Activated CD4-positive, alpha-beta memory T cell treated with anti-CD3 and anti-CD28 coated beads, Interleukin-2, amount 10 ng/mL, durations not matched to agents 7 days and 5 days (primary cell): ENCODE measurements around the gene NUP210L. TPM values are rescaled to one million over a fixed set of nuclear protein-coding genes. Genes with fewer than 3 reads are reported as not detected.
"Not testable (repeated sequence)": the region's sequence is repeated elsewhere in the genome, so short reads cannot be mapped to it uniquely, and the experiment has no call there.

Experiments
- CTCF ChIA-PET: fragments of 350-600 bp; sonication (Branson Sonifier 250); formaldehyde crosslinking; loops from one replicate; lab custom pipeline; 2021; ENCODE audit warnings: antibody characterized with exemption, inconsistent platforms; lab: Charles Lee
- POLR2A ChIA-PET: fragments of 350-600 bp; sonication (Branson Sonifier 250); formaldehyde crosslinking; loops from one replicate; lab custom pipeline; 2021; ENCODE audit warnings: antibody characterized with exemption; lab: Charles Lee
- DNase-seq: peaks from one replicate; pipeline ENCODE4 v3.0.0-alpha.2; 2020
- H3K27ac Mint-ChIP-seq: one replicate; pipeline ENCODE4 v1.8.0; 2021; ENCODE audit warnings: mild to moderate bottlenecking, mixed read lengths
- H3K27me3 Mint-ChIP-seq: one replicate; pipeline ENCODE4 v1.8.0; 2021; ENCODE audit warnings: mixed read lengths
- H3K36me3 Mint-ChIP-seq: one replicate; pipeline ENCODE4 v1.8.0; 2021; ENCODE audit warnings: low read depth, mixed read lengths
- H3K4me1 Mint-ChIP-seq: one replicate; pipeline ENCODE4 v1.8.0; 2021; ENCODE audit warnings: mixed read lengths
- H3K4me3 Mint-ChIP-seq: one replicate; pipeline ENCODE4 v1.8.0; 2021; ENCODE audit warnings: mild to moderate bottlenecking, mixed read lengths
- H3K9me3 Mint-ChIP-seq: one replicate; pipeline ENCODE4 v1.8.0; 2021; ENCODE audit warnings: mixed read lengths
- total RNA-seq, 2 experiments: library from RNA; stranded (reverse); gene quantifications; one replicate each; pipeline ENCODE4 v1.2.3, GENCODE V29; 2021

NUP210L gene
- total RNA-seq, 2 experiments from 2014 or later, result 0.05 to 0.08 TPM

DNA sequence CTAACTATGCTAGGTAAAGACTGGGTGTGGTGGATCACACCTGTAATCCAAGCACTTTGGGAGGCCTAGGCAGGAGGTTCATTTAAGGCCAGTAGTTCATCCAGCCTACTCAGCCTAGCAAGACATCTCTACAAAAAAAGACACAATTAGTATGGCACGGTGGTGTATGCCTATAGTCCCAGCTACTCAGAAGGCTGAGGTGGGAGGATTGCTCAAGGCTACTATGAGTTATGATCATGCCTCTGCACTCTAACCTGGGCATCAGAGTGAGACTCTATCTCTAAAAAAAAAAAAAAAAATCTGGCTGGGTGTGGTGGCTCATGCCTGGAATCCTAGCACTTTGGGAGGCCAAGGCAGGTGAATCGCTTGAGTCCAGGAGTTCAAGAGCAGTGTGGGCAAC lies 21.6 kb downstream of the NUP210L start:
- ChIA-PET CTCF (no interaction called here), POLR2A (no interaction called here)
- DNase-seq, result no peak
- no peaks in the 10 kb centered on the region for H3K9me3 Mint-ChIP-seq
- no peak overlapping the region for H3K4me3 Mint-ChIP-seq
- no peaks in the 10 kb centered on the region for H3K27me3 Mint-ChIP-seq
- no peak overlapping the region for H3K27ac Mint-ChIP-seq
- H3K4me1 Mint-ChIP-seq, result peaks cover 9% of the 10 kb centered on the region
- no peaks in the 10 kb centered on the region for H3K36me3 Mint-ChIP-seq

DNA sequence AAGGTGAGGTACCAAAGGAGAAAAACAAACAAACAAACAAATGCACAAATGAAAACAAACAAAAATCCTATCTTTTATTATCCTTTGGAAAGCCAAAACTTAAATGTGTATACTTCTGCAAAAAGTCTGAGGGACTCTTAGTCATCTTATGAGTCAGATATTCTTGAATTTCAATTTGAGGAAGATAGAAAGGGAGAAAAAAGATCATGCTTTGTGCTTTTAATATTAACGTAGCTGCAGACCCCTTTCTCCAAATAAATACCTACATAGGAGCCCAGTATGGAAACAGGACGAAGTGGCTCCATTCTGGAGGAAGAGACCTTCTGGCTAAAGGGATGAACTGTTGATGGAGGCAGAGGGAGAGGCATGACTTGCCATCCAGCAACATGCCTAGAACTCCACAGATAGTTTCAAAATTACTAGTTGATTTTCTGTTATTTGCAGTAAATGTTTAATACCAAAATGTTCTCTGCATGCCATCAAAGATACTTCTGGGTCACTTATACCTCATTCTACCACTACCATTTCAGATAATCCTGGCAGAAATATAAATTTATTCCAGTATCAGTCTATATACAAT lies 25.4 kb downstream of the NUP210L start:
- ChIA-PET POLR2A (no interaction called here), CTCF (no interaction called here)
- Mint-ChIP-seq H3K4me1 (peaks cover 9% of the 10 kb centered on the region), H3K4me3 (no peak overlapping the region), H3K27me3 (no peaks in the 10 kb centered on the region), H3K27ac (no peak overlapping the region), H3K36me3 (no peaks in the 10 kb centered on the region), H3K9me3 (peaks cover 2% of the 10 kb centered on the region)
- no peak for DNase-seq

DNA sequence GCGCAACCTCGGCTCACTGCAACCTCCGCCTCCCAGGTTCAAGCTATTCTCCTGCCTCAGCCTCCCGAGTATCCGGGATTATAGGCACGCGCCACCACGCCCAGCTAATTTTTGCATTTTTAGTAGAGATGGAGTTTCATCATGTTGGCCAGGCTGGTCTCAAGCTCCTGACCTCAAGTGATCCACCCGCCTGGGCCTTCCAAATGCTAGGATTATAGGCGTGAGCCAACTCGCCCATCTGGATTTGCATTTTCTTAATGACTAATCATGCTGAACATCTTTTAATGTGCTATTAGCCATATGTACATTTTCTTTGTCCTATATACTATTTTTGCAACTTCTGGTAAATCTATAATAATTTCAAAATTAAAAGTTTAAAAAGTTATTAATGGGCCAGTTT lies 31.7 kb downstream of the NUP210L start:
- H3K4me1 Mint-ChIP-seq, H3K4me3 Mint-ChIP-seq, H3K9me3 Mint-ChIP-seq, DNase-seq, H3K27me3 Mint-ChIP-seq, POLR2A ChIA-PET, H3K36me3 Mint-ChIP-seq, H3K27ac Mint-ChIP-seq: not testable (repeated sequence)
- CTCF ChIA-PET, result interaction anchor here (0.6 kb wide), 1 partner anchor 262 kb away, joined by 3 read pairs; no protein-coding TSS in a partner anchor

DNA sequence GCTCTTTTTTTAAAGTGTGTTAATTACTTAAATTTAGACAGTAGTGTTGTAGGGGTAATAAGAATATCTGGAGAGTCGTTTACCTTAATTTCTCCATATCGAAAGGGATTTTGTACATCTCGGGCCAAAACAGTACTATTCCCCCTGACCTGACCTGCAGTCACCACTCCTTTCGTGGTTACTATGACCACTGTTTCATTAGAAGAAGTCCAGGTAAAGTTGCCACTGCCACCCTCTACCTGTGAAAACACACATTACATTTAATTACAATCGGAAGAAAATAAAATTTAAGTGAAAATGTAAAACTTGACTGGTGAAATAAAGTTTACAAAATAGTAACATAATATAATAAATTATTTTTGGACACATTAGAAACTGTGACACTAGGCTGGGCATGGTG lies 37.2 kb downstream of the NUP210L start:
- H3K9me3 Mint-ChIP-seq, result no peaks in the 10 kb centered on the region
- peaks cover 14% of the 10 kb centered on the region for H3K4me1 Mint-ChIP-seq
- H3K36me3 Mint-ChIP-seq, result no peaks in the 10 kb centered on the region
- no peak for DNase-seq
- no peak overlapping the region for H3K27ac Mint-ChIP-seq
- H3K4me3 Mint-ChIP-seq, result no peak overlapping the region
- ChIA-PET CTCF (no interaction called here), POLR2A (no interaction called here)
- H3K27me3 Mint-ChIP-seq, result peaks cover 2% of the 10 kb centered on the region

DNA sequence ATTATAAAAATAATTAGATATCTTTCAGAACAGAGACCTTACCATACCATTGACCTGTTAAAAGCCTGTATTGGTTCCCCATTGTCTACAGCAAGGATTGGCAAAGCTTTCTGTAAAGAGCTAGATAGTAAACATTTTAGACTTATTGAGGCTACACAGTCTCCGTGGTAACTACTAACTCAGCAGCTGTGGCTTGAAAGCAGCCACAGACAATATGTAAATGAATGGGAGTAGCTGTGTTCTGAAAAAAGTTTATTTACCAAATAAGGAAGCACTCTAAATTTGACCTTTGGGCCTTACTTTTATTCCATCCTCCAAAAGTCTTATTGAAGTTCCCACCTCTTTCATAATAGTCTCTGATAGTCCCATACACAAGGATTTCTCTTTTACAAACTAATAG lies 39.7 kb downstream of the NUP210L start:
- H3K36me3 Mint-ChIP-seq, result no peaks in the 10 kb centered on the region
- DNase-seq, result peak; percentile 30
- ChIA-PET POLR2A (interaction anchor here (0.9 to 1.2 kb wide), 2 partner anchors 43 to 125 kb away, joined by 6 to 7 read pairs; partner anchors contain the start of gene RPS27), CTCF (interaction anchor here (1.4 kb wide), 1 partner anchor 43 kb away, joined by 4 read pairs; no protein-coding TSS in a partner anchor)
- peak overlapping the region; percentile 17 for H3K27ac Mint-ChIP-seq
- no peaks in the 10 kb centered on the region for H3K9me3 Mint-ChIP-seq
- H3K4me1 Mint-ChIP-seq, result peaks cover 14% of the 10 kb centered on the region
- H3K4me3 Mint-ChIP-seq, result no peak overlapping the region
- H3K27me3 Mint-ChIP-seq, result peaks cover 2% of the 10 kb centered on the region

DNA sequence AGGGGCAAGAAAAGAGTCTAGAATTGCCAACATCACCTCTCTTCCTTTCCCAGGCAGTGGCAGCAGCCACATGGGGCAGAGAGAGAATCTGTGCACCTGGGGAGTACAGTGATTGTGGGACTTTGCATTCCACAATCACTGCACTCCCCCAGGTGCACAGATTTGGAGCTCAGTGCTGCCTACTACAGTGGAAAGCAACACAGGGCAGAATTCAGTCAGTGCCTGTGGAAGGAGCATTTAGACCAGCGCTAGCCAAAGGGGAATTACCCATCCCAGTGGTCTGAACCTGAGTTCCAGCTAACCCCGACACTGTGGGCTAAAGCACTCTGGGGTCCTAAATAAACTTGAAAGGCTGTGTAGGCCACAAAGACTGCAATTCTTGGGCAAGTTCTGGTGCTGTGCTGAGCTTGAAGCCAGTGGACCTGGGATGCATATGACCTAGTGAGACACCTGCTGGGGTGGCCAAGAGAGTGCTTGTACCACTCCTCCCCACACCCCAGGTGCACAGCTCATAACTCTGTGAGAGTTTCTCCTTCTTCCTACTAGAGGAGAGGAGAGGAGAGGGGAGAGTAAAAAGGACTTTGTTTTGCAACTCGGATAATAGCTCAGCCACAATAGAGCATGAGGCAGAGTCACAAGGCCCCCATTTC lies 50.3 kb downstream of the NUP210L start:
- Mint-ChIP-seq H3K27ac (no peak overlapping the region), H3K9me3 (no peaks in the 10 kb centered on the region), H3K36me3 (no peaks in the 10 kb centered on the region), H3K4me1 (no peaks in the 10 kb centered on the region), H3K27me3 (no peaks in the 10 kb centered on the region), H3K4me3 (no peak overlapping the region)
- POLR2A ChIA-PET, result no interaction called here
- CTCF ChIA-PET, result no interaction called here
- DNase-seq, result no peak

DNA sequence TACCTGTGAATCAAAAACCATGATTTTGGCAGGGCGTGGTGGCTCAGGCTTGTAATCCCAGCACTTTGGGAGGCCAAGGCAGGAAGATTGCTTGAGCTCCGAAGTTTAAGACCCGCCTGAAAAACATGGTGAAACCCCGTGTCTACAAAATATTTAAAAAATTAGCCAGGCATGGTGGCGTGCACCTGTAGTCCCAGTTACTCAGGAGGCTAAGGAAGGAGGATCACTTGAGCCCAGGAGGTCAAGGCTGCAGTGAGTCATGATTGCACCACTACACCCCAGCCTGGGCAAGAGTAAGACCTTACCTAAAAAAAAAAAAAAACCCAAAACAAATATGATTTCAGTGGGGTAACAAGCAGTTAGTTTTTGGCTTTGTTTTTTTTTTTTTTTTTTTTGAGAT lies 54.7 kb downstream of the NUP210L start:
- H3K9me3 Mint-ChIP-seq, H3K4me3 Mint-ChIP-seq, H3K27ac Mint-ChIP-seq, POLR2A ChIA-PET, H3K36me3 Mint-ChIP-seq, CTCF ChIA-PET, H3K4me1 Mint-ChIP-seq, H3K27me3 Mint-ChIP-seq, DNase-seq: not testable (repeated sequence)

DNA sequence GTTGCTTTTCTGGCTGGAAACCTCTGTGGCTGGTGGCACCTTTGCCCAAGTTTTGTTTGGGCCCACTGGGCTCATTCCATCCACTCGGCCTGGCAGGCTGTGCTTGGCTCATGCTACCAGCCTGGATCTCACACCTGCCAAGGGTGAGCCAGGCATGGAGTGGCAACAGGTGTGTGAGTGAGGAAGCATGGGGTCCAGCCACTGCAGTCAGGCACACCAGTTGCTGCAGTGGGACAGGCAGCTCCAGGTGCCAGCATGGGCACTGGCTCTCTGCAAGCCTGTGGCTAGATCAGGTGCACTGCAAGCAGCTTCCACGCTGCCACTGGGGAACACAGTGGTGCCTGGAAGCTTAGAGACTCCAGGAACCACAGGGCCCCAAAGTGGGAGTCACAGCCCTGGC lies 57.0 kb downstream of the NUP210L start:
- Mint-ChIP-seq H3K27ac (no peak overlapping the region), H3K27me3 (no peaks in the 10 kb centered on the region), H3K9me3 (no peaks in the 10 kb centered on the region), H3K36me3 (no peaks in the 10 kb centered on the region), H3K4me1 (no peaks in the 10 kb centered on the region), H3K4me3 (no peak overlapping the region)
- ChIA-PET POLR2A (no interaction called here), CTCF (no interaction called here)
- no peak for DNase-seq

DNA sequence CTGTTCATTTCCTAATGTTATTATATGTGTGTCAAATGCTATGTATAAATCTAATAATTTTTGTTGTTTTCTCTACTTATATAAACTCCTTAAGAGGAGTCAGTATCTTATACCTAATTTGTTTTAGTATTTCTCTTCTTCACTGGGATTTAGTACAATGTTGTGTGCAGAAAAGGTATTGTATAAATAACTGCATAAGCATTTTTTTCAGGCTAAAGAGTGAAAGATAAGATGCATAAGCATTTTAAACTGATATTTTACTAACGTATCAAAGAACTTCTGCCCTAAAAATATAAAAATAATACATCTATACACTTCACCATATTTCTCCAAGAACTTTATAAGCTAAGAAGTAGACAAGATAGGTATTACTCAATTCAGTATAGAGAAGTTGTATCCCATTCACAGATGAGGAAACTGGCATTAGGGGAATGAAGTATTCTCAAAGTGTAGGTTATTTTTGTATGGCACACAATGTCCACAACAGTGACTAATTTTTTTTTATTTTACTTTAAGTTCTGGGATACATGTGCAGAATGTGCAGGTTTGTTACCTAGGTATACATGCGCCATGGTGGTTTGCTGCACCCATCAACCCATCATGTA lies 59.3 kb downstream of the NUP210L start:
- POLR2A ChIA-PET, result interaction anchor here (0.6 kb wide), 1 partner anchor 9 kb away, joined by 3 read pairs; no protein-coding TSS in a partner anchor
- no peaks in the 10 kb centered on the region for H3K27me3 Mint-ChIP-seq
- no peaks in the 10 kb centered on the region for H3K36me3 Mint-ChIP-seq
- no peaks in the 10 kb centered on the region for H3K4me1 Mint-ChIP-seq
- no peak overlapping the region for H3K27ac Mint-ChIP-seq
- H3K4me3 Mint-ChIP-seq, result no peak overlapping the region
- H3K9me3 Mint-ChIP-seq, result no peaks in the 10 kb centered on the region
- CTCF ChIA-PET, result no interaction called here
- DNase-seq, result no peak

DNA sequence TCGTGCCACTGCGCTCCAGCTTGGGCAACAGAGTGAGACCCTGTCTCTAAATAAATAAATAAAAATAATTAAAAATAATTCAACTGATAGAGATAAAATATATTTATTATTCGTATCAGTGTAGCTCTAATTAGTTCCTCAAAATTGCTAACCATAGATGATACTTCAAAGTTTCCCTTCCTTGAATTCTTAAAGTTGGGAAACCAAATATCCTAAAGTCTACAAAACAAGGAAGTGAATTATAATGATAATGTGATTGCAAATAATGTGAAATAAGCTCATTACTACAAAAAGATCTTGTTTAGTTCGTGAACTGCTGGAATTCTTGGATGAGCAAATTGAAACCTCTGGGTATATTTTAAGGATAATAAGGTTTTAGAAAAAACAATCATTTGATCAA lies 60.5 kb downstream of the NUP210L start:
- Mint-ChIP-seq H3K36me3 (no peaks in the 10 kb centered on the region), H3K4me1 (no peaks in the 10 kb centered on the region), H3K9me3 (no peaks in the 10 kb centered on the region), H3K4me3 (no peak overlapping the region), H3K27me3 (peaks cover 3% of the 10 kb centered on the region), H3K27ac (no peak overlapping the region)
- ChIA-PET POLR2A (no interaction called here), CTCF (interaction anchor here (0.6 to 1.1 kb wide), 2 partner anchors 117 to 148 kb away, joined by 3 to 4 read pairs; partner anchors contain the start of genes DENND4B and JTB)
- DNase-seq, result no peak

DNA sequence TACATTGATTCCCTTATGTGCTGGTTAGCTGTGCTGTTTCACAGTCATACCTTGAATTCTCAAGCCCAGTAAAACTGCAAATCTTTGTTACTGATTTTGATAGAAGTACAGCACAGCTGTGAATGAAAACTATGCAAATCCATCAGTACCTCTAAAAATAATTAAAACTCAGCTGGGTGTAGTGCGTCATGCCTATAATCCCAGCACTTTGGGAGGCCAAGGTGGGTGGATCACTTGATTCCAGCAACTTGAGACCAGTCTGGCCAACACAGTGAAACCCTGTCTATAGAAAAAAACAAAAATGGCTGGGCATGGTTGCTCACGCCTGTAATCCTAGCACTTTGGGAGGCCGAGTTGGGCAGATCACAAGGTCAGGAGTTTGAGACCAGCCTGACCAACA lies 61.2 kb downstream of the NUP210L start:
- Mint-ChIP-seq H3K9me3 (no peaks in the 10 kb centered on the region), H3K4me1 (no peaks in the 10 kb centered on the region), H3K4me3 (no peak overlapping the region), H3K27ac (no peak overlapping the region), H3K27me3 (peaks cover 3% of the 10 kb centered on the region), H3K36me3 (no peaks in the 10 kb centered on the region)
- ChIA-PET CTCF (interaction anchor here (0.6 to 1.1 kb wide), 2 partner anchors 116 to 147 kb away, joined by 3 to 4 read pairs; partner anchors contain the start of genes DENND4B and JTB), POLR2A (no interaction called here)
- no peak for DNase-seq

DNA sequence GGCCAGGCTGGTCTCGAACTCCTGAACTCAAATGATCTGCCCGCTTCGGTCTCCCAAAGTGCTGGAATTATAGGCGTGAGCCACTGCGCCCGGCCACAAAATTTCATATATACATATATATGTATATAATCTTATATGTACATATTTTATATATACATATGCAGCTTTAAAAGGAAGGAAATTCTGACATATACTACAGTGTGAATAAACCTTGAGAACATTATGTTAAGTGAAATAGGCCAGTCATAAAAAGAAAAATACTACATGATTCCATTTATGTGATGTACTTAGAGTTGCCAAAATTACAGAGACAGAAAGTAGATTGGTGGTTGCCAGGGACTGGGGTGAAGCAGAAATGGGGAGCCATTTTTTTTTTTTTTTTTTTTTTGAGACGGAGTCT lies 63.2 kb downstream of the NUP210L start:
- H3K27me3 Mint-ChIP-seq, result peaks cover 5% of the 10 kb centered on the region
- no peak overlapping the region for H3K4me3 Mint-ChIP-seq
- CTCF ChIA-PET, result no interaction called here
- no peak for DNase-seq
- no peak overlapping the region for H3K27ac Mint-ChIP-seq
- POLR2A ChIA-PET, result no interaction called here
- no peaks in the 10 kb centered on the region for H3K4me1 Mint-ChIP-seq
- no peaks in the 10 kb centered on the region for H3K36me3 Mint-ChIP-seq
- no peaks in the 10 kb centered on the region for H3K9me3 Mint-ChIP-seq

DNA sequence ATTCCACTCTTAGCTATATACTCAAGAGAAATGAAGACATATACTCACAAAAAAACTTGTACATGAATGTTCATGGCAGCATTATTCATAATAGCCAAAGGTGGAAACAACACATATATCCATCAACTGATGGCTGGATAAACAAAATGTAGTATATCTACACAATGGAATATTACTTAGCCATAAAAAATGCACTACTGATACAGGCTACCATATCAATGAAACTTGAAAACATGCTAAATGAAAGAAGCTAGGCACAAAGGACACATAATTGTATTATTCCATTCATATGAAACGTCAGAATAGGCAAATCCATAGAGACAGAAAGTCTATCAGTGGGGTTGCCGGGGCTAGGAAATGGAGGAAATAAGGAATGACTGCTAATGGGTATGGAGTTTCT lies 67.3 kb downstream of the NUP210L start:
- Mint-ChIP-seq H3K4me1 (no peaks in the 10 kb centered on the region), H3K36me3 (peaks cover 3% of the 10 kb centered on the region), H3K27me3 (peaks cover 7% of the 10 kb centered on the region), H3K4me3 (no peak overlapping the region), H3K27ac (no peak overlapping the region), H3K9me3 (peaks cover 4% of the 10 kb centered on the region)
- ChIA-PET CTCF (interaction anchor here (0.7 kb wide), 1 partner anchor 94 kb away, joined by 3 read pairs; no protein-coding TSS in a partner anchor), POLR2A (no interaction called here)
- DNase-seq, result no peak
